HCT116 (cell line): ENCODE results near the gene HUWE1. TPM values are rescaled to one million over a fixed set of nuclear protein-coding genes. Genes with fewer than 3 reads are reported as not detected.

ENCODE experiments used
- ATAC-seq: fragments of 200-7000 bp; cut with Tn5 transposase; 2 replicates; pipeline ENCODE4 v1.9.1; 2020; ENCODE audit warnings: mild to moderate bottlenecking, moderate library complexity
- BruUV-seq: library from RNA; stranded (reverse); fragments of 400-500 nt; replicated peaks from 2 replicates; lab custom pipeline; 2021; lab: Mats Ljungman, UMichigan
- CTCF ChIA-PET: fragments of 300-600 bp; sonication (Branson Sonifier 250); formaldehyde crosslinking; loops from one replicate; lab custom pipeline; 2021; ENCODE audit warnings: antibody characterized with exemption; lab: Charles Lee
- POLR2A ChIA-PET: fragments of 300-600, 350-600 bp; sonication (Branson Sonifier 250); formaldehyde crosslinking; loops from one replicate; lab custom pipeline; 2021; ENCODE audit warnings: antibody characterized with exemption; lab: Charles Lee
- RAD21 ChIA-PET, 2 experiments: fragments of 300-600 bp; sonication (Branson Sonifier 250); formaldehyde crosslinking; loops; one replicate each; lab custom pipeline; 2023; ENCODE audit warnings: low total read pairs in 2 of 2; ENCODE audit not compliant: uncharacterized antibody in 2 of 2, unreplicated experiment in 2 of 2, low non-redundant PET in 1 of 2; lab: Charles Lee
- DNase-seq: peaks from one replicate; pipeline ENCODE4 v3.0.0-alpha.2; 2010; ENCODE audit warnings: low read depth, low spot score
- H2AFZ ChIP-seq: fragments of 200-600 bp; shearing (Covaris generic), sonication (generic); 2 replicates; pipeline ENCODE4 v1.6.1; 2017; ENCODE audit warnings: low read depth, mixed run types, mixed read lengths, antibody characterized with exemption, low read length; ENCODE audit not compliant: poor library complexity, severe bottlenecking
- H3K27ac ChIP-seq: 2 replicates; pipeline ENCODE4 v1.5.1; 2012; ENCODE audit warnings: low read depth, low read length
- H3K27me3 ChIP-seq: fragments of 200-600 bp; sonication (generic); 2 replicates; pipeline ENCODE4 v1.6.1; 2016; ENCODE audit warnings: mixed run types, low read length, mixed read lengths; ENCODE audit not compliant: insufficient read depth
- H3K36me3 ChIP-seq, 2 experiments: fragments of 200-500 bp in 1 of 2; fragments of 200-600 bp in 1 of 2; sonication (Bioruptor generic) in 1 of 2; sonication (generic) in 1 of 2; 2 replicates each; pipeline versions ENCODE4 v1.5.1 to v1.6.1; 2014 to 2016; ENCODE audit warnings: low read length in 2 of 2, inconsistent platforms in 1 of 2, mixed read lengths in 1 of 2, mixed run types in 1 of 2; ENCODE audit not compliant: insufficient read depth in 2 of 2, control insufficient read depth in 1 of 2
- H3K4me1 ChIP-seq, 2 experiments: fragments of 200-600 bp in 1 of 2; sonication (generic) in 1 of 2; 2 replicates each; pipeline versions ENCODE4 v1.5.1 to v1.6.1; 2012 to 2017; ENCODE audit warnings: low read length in 2 of 2, inconsistent platforms in 1 of 2, mild to moderate bottlenecking in 1 of 2, mixed read lengths in 1 of 2, mixed run types in 1 of 2, moderate library complexity in 1 of 2; ENCODE audit not compliant: insufficient read depth in 2 of 2, control insufficient read depth in 1 of 2
- H3K4me2 ChIP-seq: fragments of 200-600 bp; sonication (generic); 2 replicates; pipeline ENCODE4 v1.6.1; 2017; ENCODE audit warnings: mixed run types, low read length, mixed read lengths
- H3K4me3 ChIP-seq, 2 experiments: fragments of 200-600 bp in 1 of 2; sonication (generic) in 1 of 2; replicated peaks in 1 of 2; 2 replicates each; pipeline ENCODE4 v1.5.1; 2011 to 2016; ENCODE audit warnings: low read length in 2 of 2, control low read depth in 1 of 2, low read depth in 1 of 2, mild to moderate bottlenecking in 1 of 2, mixed read lengths in 1 of 2, mixed run types in 1 of 2
- H3K79me2 ChIP-seq: fragments of 200-600 bp; sonication (generic); 2 replicates; pipeline ENCODE4 v1.6.1; 2017; ENCODE audit warnings: mild to moderate bottlenecking, mixed run types, low read length, moderate library complexity, mixed read lengths; ENCODE audit not compliant: insufficient read depth
- H3K9ac ChIP-seq: fragments of 200-600 bp; sonication (generic); 2 replicates; pipeline ENCODE4 v1.6.1; 2016; ENCODE audit warnings: low read length, mixed read lengths
- H3K9me2 ChIP-seq: fragments of 200-600 bp; sonication (generic), shearing (Covaris generic); 2 replicates; pipeline ENCODE4 v1.6.1; 2017; ENCODE audit warnings: mixed run types, mild to moderate bottlenecking, moderate library complexity; ENCODE audit not compliant: insufficient read depth
- H3K9me3 ChIP-seq, 2 experiments: fragments of 200-500 bp in 1 of 2; fragments of 200-600 bp in 1 of 2; sonication (Bioruptor generic) in 1 of 2; sonication (generic) in 1 of 2; 2 replicates each; pipeline ENCODE4 v1.6.1; 2014 to 2017; ENCODE audit warnings: low read length in 2 of 2, mixed read lengths in 2 of 2, inconsistent platforms in 1 of 2, low read depth in 1 of 2, mild to moderate bottlenecking in 1 of 2, mixed run types in 1 of 2, moderate library complexity in 1 of 2; ENCODE audit not compliant: control insufficient read depth in 1 of 2, insufficient read depth in 1 of 2
- H4K20me1 ChIP-seq: fragments of 200-600 bp; sonication (generic), shearing (Covaris generic); 2 replicates; pipeline ENCODE4 v1.6.1; 2017; ENCODE audit warnings: mixed run types, mild to moderate bottlenecking, moderate library complexity; ENCODE audit not compliant: insufficient read depth
- ATF3 ChIP-seq: IDR thresholded peaks from 2 replicates; pipeline ENCODE4 v1.6.1; 2012
- CBX3 ChIP-seq: IDR thresholded peaks from 2 replicates; pipeline ENCODE4 v1.6.1; 2012; ENCODE audit warnings: low read depth
- CEBPB ChIP-seq: IDR thresholded peaks from 2 replicates; pipeline ENCODE4 v1.6.1; 2012; ENCODE audit warnings: low read depth
- CTCF ChIP-seq, 3 experiments: fragments of 200-600 bp in 1 of 3; sonication (generic) in 1 of 3; IDR thresholded peaks in 2 of 3; conservative IDR thresholded peaks in 1 of 3; 2 replicates each; pipeline ENCODE4 v1.5.1; 2012 to 2017; ENCODE audit warnings: low read depth in 2 of 3, low read length in 2 of 3, antibody characterized with exemption in 1 of 3, borderline replicate concordance in 1 of 3, control low read depth in 1 of 3, mild to moderate bottlenecking in 1 of 3, mixed read lengths in 1 of 3, mixed run types in 1 of 3, moderate library complexity in 1 of 3; ENCODE audit not compliant: insufficient read depth in 1 of 3
- EGR1 ChIP-seq: IDR thresholded peaks from 2 replicates; pipeline ENCODE4 v1.6.1; 2012; ENCODE audit warnings: low read depth
- ELF1 ChIP-seq: IDR thresholded peaks from 2 replicates; pipeline ENCODE4 v1.6.1; 2012; ENCODE audit warnings: low read depth, borderline replicate concordance
- FOSL1 ChIP-seq: IDR thresholded peaks from 2 replicates; pipeline ENCODE4 v1.6.1; 2012; ENCODE audit warnings: low read depth
- JUND ChIP-seq: IDR thresholded peaks from 2 replicates; pipeline ENCODE4 v1.6.1; 2012
- MAX ChIP-seq: IDR thresholded peaks from 2 replicates; pipeline ENCODE4 v1.6.1; 2012
- POLR2A ChIP-seq: IDR thresholded peaks from 2 replicates; pipeline ENCODE4 v1.7.0; 2011; ENCODE audit warnings: borderline replicate concordance; ENCODE audit not compliant: insufficient read depth, insufficient read length; ENCODE audit errors: extremely low read depth
- RAD21 ChIP-seq: IDR thresholded peaks from 2 replicates; pipeline ENCODE4 v1.6.1; 2012; ENCODE audit warnings: low read depth, mild to moderate bottlenecking
- REST ChIP-seq: IDR thresholded peaks from 2 replicates; pipeline ENCODE4 v1.6.1; 2012; ENCODE audit warnings: low read depth
- SIN3A ChIP-seq: IDR thresholded peaks from 2 replicates; pipeline ENCODE4 v1.6.1; 2012; ENCODE audit warnings: low read depth
- SP1 ChIP-seq: IDR thresholded peaks from 2 replicates; pipeline ENCODE4 v1.6.1; 2012; ENCODE audit warnings: low read depth
- TCF7L2 ChIP-seq: IDR thresholded peaks from 2 replicates; pipeline ENCODE4 v1.7.0; 2011; ENCODE audit warnings: borderline replicate concordance, inconsistent platforms; ENCODE audit not compliant: insufficient read depth, insufficient read length; ENCODE audit errors: extremely low read depth
- YY1 ChIP-seq: IDR thresholded peaks from 2 replicates; pipeline ENCODE4 v1.6.1; 2011; ENCODE audit warnings: low read length, low read depth, moderate library complexity, mild to moderate bottlenecking; ENCODE audit not compliant: insufficient replicate concordance; ENCODE audit errors: extremely low read depth
- intact Hi-C: fragments of 100-400 bp; cut with micrococcal nuclease; formaldehyde crosslinking; loops from 2 replicates; pipeline ENCODE4 v1.10.0; 2022
- total RNA-seq: library from RNA; stranded (reverse); gene quantifications from one replicate; pipeline ENCODE4 v1.2.1, GENCODE V29; 2021; ENCODE audit not compliant: unreplicated experiment

HUWE1 gene
- total RNA-seq, 1 experiment from 2014 or later, result 197 TPM

- CTCF ChIA-PET, result interaction anchor here (1.0 kb wide), 1 partner anchor 12 kb away, joined by 4 read pairs; no protein-coding TSS in a partner anchor
- intact Hi-C loops, result no loop called here
- Histone ChIP-seq H3K9ac (no peak overlapping the region), H2AFZ (no peak overlapping the region), H3K36me3 (no peaks in the 10 kb centered on the region), H3K4me1 (no peaks in the 10 kb centered on the region), H3K9me3 (no peaks in the 10 kb centered on the region), H4K20me1 (no peaks in the 10 kb centered on the region), H3K4me2 (no peak overlapping the region), H3K4me3 (no peak overlapping the region), H3K9me2 (no peaks in the 10 kb centered on the region), H3K27ac (no peak overlapping the region), H3K79me2 (no peaks in the 10 kb centered on the region)
- no TSS peak for BruUV-seq
- POLR2A ChIA-PET, result no interaction called here
- ATAC-seq (no peak), DNase-seq (no peak)
- TF ChIP-seq CTCF (IDR thresholded peaks at IDR 0.05 in 2 of 3, conservative IDR thresholded peaks at IDR 0.05 in 1 of 3; ENCODE audit: borderline replicate concordance in 1 of 3, insufficient read depth in 1 of 3, low read depth in 2 of 3, low read length in 2 of 3) (no peak), CBX3 (no peak), MAX (no peak), FOSL1 (no peak), JUND (no peak), EGR1 (no peak)
- TF ChIP-seq, all 23 proteins: peak for 0
- RAD21 ChIA-PET, result no interaction called here
- H3K27me3 ChIP-seq, result no peaks in the 10 kb centered on the region
Measured at GRCh38 chrX:53494436-53494835, 192.1 kb downstream of the HUWE1 start.

- Histone ChIP-seq H3K4me2 (no peak overlapping the region), H3K4me3 (no peak overlapping the region), H4K20me1 (no peaks in the 10 kb centered on the region), H3K27ac (no peak overlapping the region), H3K27me3 (no peaks in the 10 kb centered on the region), H3K9me2 (no peaks in the 10 kb centered on the region), H2AFZ (no peak overlapping the region), H3K36me3 (no peaks in the 10 kb centered on the region), H3K9ac (no peak overlapping the region), H3K4me1 (peaks cover 0 to 8% of the 10 kb centered on the region in 2 experiments; a peak in 1 of 4 replicates), H3K9me3 (no peaks in the 10 kb centered on the region), H3K79me2 (no peaks in the 10 kb centered on the region)
- ChIA-PET RAD21 (no interaction called here), POLR2A (no interaction called here), CTCF (no interaction called here)
- intact Hi-C loops, result no loop called here
- no peak for DNase-seq
- ATAC-seq, result no peak
- BruUV-seq, result no TSS peak
- no peak for TF ChIP-seq RAD21
- no peak for TF ChIP-seq TCF7L2
- TF ChIP-seq ELF1, result no peak
- TF ChIP-seq POLR2A, result no peak
- TF ChIP-seq ATF3, result no peak
- no peak for TF ChIP-seq REST
- no peak for TF ChIP-seq SIN3A
- TF ChIP-seq CEBPB, result no peak
- TF ChIP-seq YY1, result no peak
- TF ChIP-seq EGR1, result no peak
- TF ChIP-seq CBX3, result no peak
- TF ChIP-seq SP1, result no peak
Measured at GRCh38 chrX:53486285-53486684, 200.2 kb downstream of the HUWE1 start.
